ENCODE measurements around the gene ZNF665. TPM values are rescaled to one million over a fixed set of nuclear protein-coding genes. Genes with fewer than 3 reads are reported as not detected.

ZNF665 gene
- total RNA-seq, 3 donors from 2014 or later, result 3.2 to 4.7 (median 3.2) TPM

- no peak overlapping the region for H3K4me3 ChIP-seq
- DNase-seq (no peak), ATAC-seq (no peak)
- no peaks in the 10 kb centered on the region for H3K36me3 ChIP-seq (ENCODE audit: low read depth)
- intact Hi-C loops (cut with DNase I, micrococcal nuclease), result no loop called here
- no peaks in the 10 kb centered on the region for H3K4me1 ChIP-seq (ENCODE audit: low read depth)
- peaks cover 10% of the 10 kb centered on the region for H3K9me3 ChIP-seq
- no peak for TF ChIP-seq CTCF (IDR thresholded peaks at IDR 0.05)
Measured at GRCh38 chr19:53123400-53123799, 69.8 kb downstream of the ZNF665 start.

Other genes with a start within 250 kb of the ZNF665 start
- 10 to 100 TPM; 14.8 to 16.0 (median 15.1) TPM for gene ZNF816, start 230.5 kb downstream of the ZNF665 start, total RNA-seq
- gene ERVV-1, start 179.4 kb downstream of the ZNF665 start, total RNA-seq, result not detected
- not detected for gene ERVV-2, start 148.6 kb downstream of the ZNF665 start, total RNA-seq
- 10 to 100 TPM; 19.9 to 28.6 (median 28.0) TPM for gene ZNF160, start 89.9 kb downstream of the ZNF665 start, total RNA-seq
- 10 to 100 TPM in 1 of 3 donors, 1 to 10 TPM in 2; 5.3 to 14.0 (median 6.6) TPM for gene ZNF415, start 60.4 kb downstream of the ZNF665 start, total RNA-seq
- gene ZNF347, start 34.3 kb downstream of the ZNF665 start, total RNA-seq, result 10 to 100 TPM in 1 of 3 donors, 1 to 10 TPM in 2; 6.9 to 12.9 (median 8.8) TPM
- gene ZNF677, start 61.5 kb upstream of the ZNF665 start, total RNA-seq, result 10 to 100 TPM in 1 of 3 donors, 1 to 10 TPM in 2; 4.6 to 18.3 (median 6.7) TPM
- gene VN1R2, start 64.9 kb upstream of the ZNF665 start, total RNA-seq, result not detected
- gene VN1R4, start 74.4 kb upstream of the ZNF665 start, total RNA-seq, result not detected
- gene ZNF845, start 140.4 kb upstream of the ZNF665 start, total RNA-seq, result 1 to 10 TPM; 6.1 to 7.9 (median 7.6) TPM
- 10 to 100 TPM; 11.9 to 18.3 (median 16.5) TPM for gene ZNF525, start 172.3 kb upstream of the ZNF665 start, total RNA-seq
- 10 to 100 TPM; 10.1 to 16.8 (median 11.6) TPM for gene ZNF765, start 201.8 kb upstream of the ZNF665 start, total RNA-seq
- 10 to 100 TPM in 1 of 3 donors, 1 to 10 TPM in 2; 6.8 to 11.1 (median 8.8) TPM for gene ZNF761, start 238.6 kb upstream of the ZNF665 start, total RNA-seq

Data from mucosa of descending colon (tissue), 3 donors.